ENCODE data around the gene MACROD2. TPM values are rescaled to one million over a fixed set of nuclear protein-coding genes. Genes with fewer than 3 reads are reported as not detected.

Gene MACROD2
- polyA plus RNA-seq, 1 donor from 2014 or later, result 23.2 TPM

DNA sequence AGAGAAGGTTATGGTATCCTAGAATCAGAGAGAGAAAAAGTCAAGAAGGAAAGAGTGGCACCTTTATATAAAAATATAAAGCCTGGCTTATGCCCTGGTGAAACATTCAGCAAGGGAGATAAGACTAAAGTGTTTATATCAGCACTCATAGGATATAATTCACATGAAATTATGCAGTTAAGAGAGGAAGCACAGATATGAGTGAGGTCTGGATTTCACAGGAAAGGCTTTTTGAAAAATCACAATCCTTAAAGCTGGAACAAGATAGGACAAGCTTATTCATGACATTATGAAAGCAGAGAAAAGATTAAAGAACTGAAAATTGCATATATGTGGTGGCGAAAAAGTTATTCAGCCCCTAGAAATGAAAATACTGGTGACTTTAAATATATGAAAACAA, 523.3 kb downstream of the MACROD2 start:
- Histone ChIP-seq H3K9me3 (ENCODE audit: low read length) (no peaks in the 10 kb centered on the region), H3K27me3 (ENCODE audit: insufficient read depth, low read depth, low read length) (no peaks in the 10 kb centered on the region), H4K20me1 (ENCODE audit: insufficient read depth) (no peaks in the 10 kb centered on the region), H3K4me3 (ENCODE audit: low read length) (no peak overlapping the region), H3K9me2 (ENCODE audit: insufficient read depth, low read length) (no peaks in the 10 kb centered on the region), H3K27ac (ENCODE audit: low read length) (no peak overlapping the region), H3K4me2 (ENCODE audit: low read length) (no peak overlapping the region), H2AFZ (ENCODE audit: low read depth, low read length) (no peak overlapping the region), H3K36me3 (ENCODE audit: insufficient read depth, low read length) (no peaks in the 10 kb centered on the region), H3K79me2 (replicated peaks; ENCODE audit: insufficient read depth, low read length) (no peaks in the 10 kb centered on the region), H3F3A (ENCODE audit: insufficient read depth, low read length, poor library complexity, severe bottlenecking) (no peaks in the 10 kb centered on the region), H3K9ac (ENCODE audit: low read length) (no peak overlapping the region)
- TF ChIP-seq SMC3 (conservative IDR thresholded peaks at IDR 0.05; ENCODE audit: poor library complexity) (no peak), EP300 (conservative IDR thresholded peaks at IDR 0.05; ENCODE audit: poor library complexity, severe bottlenecking) (no peak), REST (IDR thresholded peaks at IDR 0.05; ENCODE audit: borderline replicate concordance) (no peak), MXI1 (conservative IDR thresholded peaks at IDR 0.05; ENCODE audit: poor library complexity, severe bottlenecking) (no peak), TAF1 (IDR thresholded peaks at IDR 0.05; ENCODE audit: low read depth) (no peak), RAD21 (conservative IDR thresholded peaks at IDR 0.05) (no peak), POLR2AphosphoS5 (IDR thresholded peaks at IDR 0.05) (no peak), EZH2 (IDR thresholded peaks at IDR 0.05; ENCODE audit: borderline replicate concordance, insufficient read depth, low read length, poor library complexity, severe bottlenecking) (no peak)
- TF ChIP-seq, protein P1, sequence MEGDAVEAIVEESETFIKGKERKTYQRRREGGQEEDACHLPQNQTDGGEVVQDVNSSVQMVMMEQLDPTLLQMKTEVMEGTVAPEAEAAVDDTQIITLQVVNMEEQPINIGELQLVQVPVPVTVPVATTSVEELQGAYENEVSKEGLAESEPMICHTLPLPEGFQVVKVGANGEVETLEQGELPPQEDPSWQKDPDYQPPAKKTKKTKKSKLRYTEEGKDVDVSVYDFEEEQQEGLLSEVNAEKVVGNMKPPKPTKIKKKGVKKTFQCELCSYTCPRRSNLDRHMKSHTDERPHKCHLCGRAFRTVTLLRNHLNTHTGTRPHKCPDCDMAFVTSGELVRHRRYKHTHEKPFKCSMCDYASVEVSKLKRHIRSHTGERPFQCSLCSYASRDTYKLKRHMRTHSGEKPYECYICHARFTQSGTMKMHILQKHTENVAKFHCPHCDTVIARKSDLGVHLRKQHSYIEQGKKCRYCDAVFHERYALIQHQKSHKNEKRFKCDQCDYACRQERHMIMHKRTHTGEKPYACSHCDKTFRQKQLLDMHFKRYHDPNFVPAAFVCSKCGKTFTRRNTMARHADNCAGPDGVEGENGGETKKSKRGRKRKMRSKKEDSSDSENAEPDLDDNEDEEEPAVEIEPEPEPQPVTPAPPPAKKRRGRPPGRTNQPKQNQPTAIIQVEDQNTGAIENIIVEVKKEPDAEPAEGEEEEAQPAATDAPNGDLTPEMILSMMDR (IDR thresholded peaks at IDR 0.05; ENCODE audit: poor library complexity, severe bottlenecking), result no peak

- no peak overlapping the region for H3K27ac ChIP-seq (ENCODE audit: low read length)
- no peaks in the 10 kb centered on the region for H3K36me3 ChIP-seq (ENCODE audit: insufficient read depth, low read length)
- no peak overlapping the region for H3K4me2 ChIP-seq (ENCODE audit: low read length)
- no peaks in the 10 kb centered on the region for H3K27me3 ChIP-seq (ENCODE audit: insufficient read depth, low read depth, low read length)
- H2AFZ ChIP-seq (ENCODE audit: low read depth, low read length), result no peak overlapping the region
- H3F3A ChIP-seq (ENCODE audit: insufficient read depth, low read length, poor library complexity, severe bottlenecking), result no peaks in the 10 kb centered on the region
- no peaks in the 10 kb centered on the region for H3K79me2 ChIP-seq (replicated peaks; ENCODE audit: insufficient read depth, low read length)
- TF ChIP-seq RAD21 (conservative IDR thresholded peaks at IDR 0.05) (no peak), EP300 (conservative IDR thresholded peaks at IDR 0.05; ENCODE audit: poor library complexity, severe bottlenecking) (no peak), REST (IDR thresholded peaks at IDR 0.05; ENCODE audit: borderline replicate concordance) (no peak), POLR2AphosphoS5 (IDR thresholded peaks at IDR 0.05) (no peak), SMC3 (conservative IDR thresholded peaks at IDR 0.05; ENCODE audit: poor library complexity) (no peak), EZH2 (IDR thresholded peaks at IDR 0.05; ENCODE audit: borderline replicate concordance, insufficient read depth, low read length, poor library complexity, severe bottlenecking) (no peak), MXI1 (conservative IDR thresholded peaks at IDR 0.05; ENCODE audit: poor library complexity, severe bottlenecking) (no peak), TAF1 (IDR thresholded peaks at IDR 0.05; ENCODE audit: low read depth) (no peak)
- TF ChIP-seq, protein P1 (IDR thresholded peaks at IDR 0.05; ENCODE audit: poor library complexity, severe bottlenecking), result no peak
- H4K20me1 ChIP-seq (ENCODE audit: insufficient read depth), result no peaks in the 10 kb centered on the region
- no peak overlapping the region for H3K4me3 ChIP-seq (ENCODE audit: low read length)
- H3K9me2 ChIP-seq (ENCODE audit: insufficient read depth, low read length), result no peaks in the 10 kb centered on the region
- no peaks in the 10 kb centered on the region for H3K9me3 ChIP-seq (ENCODE audit: low read length)
- H3K9ac ChIP-seq (ENCODE audit: low read length), result no peak overlapping the region
Observed at GRCh38 chr20:14521016-14521415, 525.7 kb downstream of the MACROD2 start.
